PC-3 (cell line): ENCODE measurements around the gene MLPH. TPM values are rescaled to one million over a fixed set of nuclear protein-coding genes. Genes with fewer than 3 reads are reported as not detected.

ENCODE experiments used
- ATAC-seq: fragments of 200-7000 bp; cut with Tn5 transposase; 2 replicates; pipeline ENCODE4 v1.9.1; 2020; ENCODE audit warnings: mild to moderate bottlenecking, moderate library complexity
- BruUV-seq: library from RNA; stranded (reverse); fragments of 400-500 nt; replicated peaks from 2 replicates; lab custom pipeline; 2021; lab: Mats Ljungman, UMichigan
- CTCF ChIA-PET: fragments of 300-600 bp; sonication (Branson Sonifier 250); formaldehyde crosslinking; loops from one replicate; lab custom pipeline; 2022; ENCODE audit warnings: antibody characterized with exemption; lab: Charles Lee
- POLR2A ChIA-PET: fragments of 300-600 bp; sonication (Branson Sonifier 250); formaldehyde crosslinking; loops from one replicate; lab custom pipeline; 2022; ENCODE audit warnings: antibody characterized with exemption; ENCODE audit not compliant: unreplicated experiment; lab: Charles Lee
- DNase-seq: peaks from one replicate; pipeline ENCODE4 v3.0.0-alpha.2; 2015
- H2AFZ ChIP-seq: fragments of 300-600 bp; sonication (generic); 2 replicates; pipeline ENCODE4 v1.6.0; 2016; ENCODE audit warnings: antibody characterized with exemption, low read length
- H3F3A ChIP-seq: fragments of 300-600 bp; sonication (generic); one replicate; pipeline ENCODE4 v1.6.0; 2017; ENCODE audit warnings: antibody characterized with exemption, low read length, control low read depth, mild to moderate bottlenecking; ENCODE audit not compliant: unreplicated experiment
- H3K27ac ChIP-seq: fragments of 300-600 bp; sonication (generic); 2 replicates; pipeline ENCODE4 v1.5.1; 2016; ENCODE audit warnings: mild to moderate bottlenecking, low read length
- H3K27me3 ChIP-seq: fragments of 300-600 bp; sonication (generic); 2 replicates; pipeline ENCODE4 v1.6.1; 2016; ENCODE audit warnings: low read length, mixed read lengths
- H3K36me3 ChIP-seq: fragments of 300-600 bp; sonication (generic); 2 replicates; pipeline ENCODE4 v1.6.1; 2016; ENCODE audit warnings: low read depth, mixed run types, low read length, mixed read lengths
- H3K4me1 ChIP-seq: fragments of 300-600 bp; sonication (generic); 2 replicates; pipeline ENCODE4 v1.5.1; 2016; ENCODE audit warnings: low read length; ENCODE audit not compliant: insufficient read depth
- H3K4me2 ChIP-seq: fragments of 300-600 bp; sonication (generic); 2 replicates; pipeline ENCODE4 v1.6.0; 2016; ENCODE audit warnings: low read length
- H3K4me3 ChIP-seq: fragments of 300-600 bp; sonication (generic); 2 replicates; pipeline ENCODE4 v1.5.1; 2016; ENCODE audit warnings: mild to moderate bottlenecking, low read length, mixed read lengths
- H3K79me2 ChIP-seq: fragments of 300-600 bp; sonication (generic); 2 replicates; pipeline ENCODE4 v1.6.1; 2017; ENCODE audit warnings: low read length, mixed read lengths
- H3K9ac ChIP-seq: fragments of 300-600 bp; sonication (generic); 2 replicates; pipeline ENCODE4 v1.6.0; 2016; ENCODE audit warnings: mild to moderate bottlenecking, low read length
- H3K9me2 ChIP-seq: fragments of 300-600 bp; sonication (generic); replicated peaks from 2 replicates; pipeline ENCODE4 v1.6.1; 2016; ENCODE audit warnings: mixed run types, low read length, mixed read lengths
- H3K9me3 ChIP-seq: fragments of 300-600 bp; sonication (generic); 2 replicates; pipeline ENCODE4 v1.6.1; 2016; ENCODE audit warnings: low read length, mixed read lengths
- H4K20me1 ChIP-seq: fragments of 300-600 bp; sonication (generic); 2 replicates; pipeline ENCODE4 v1.6.1; 2016; ENCODE audit warnings: low read length, mixed read lengths
- CTCF ChIP-seq: fragments of 300-600 bp; sonication (generic); conservative IDR thresholded peaks from 2 replicates; pipeline ENCODE4 v1.5.1; 2017; ENCODE audit warnings: antibody characterized with exemption, low read depth, mild to moderate bottlenecking, low read length
- EZH2 ChIP-seq: fragments of 300-600 bp; sonication (generic); IDR thresholded peaks from one replicate; pipeline ENCODE4 v1.6.1; 2017; ENCODE audit warnings: antibody characterized with exemption, mild to moderate bottlenecking, low read length; ENCODE audit not compliant: unreplicated experiment
- EZH2phosphoT487 ChIP-seq: fragments of 300-600 bp; sonication (generic); IDR thresholded peaks from 2 replicates; pipeline ENCODE4 v1.6.1; 2018; ENCODE audit warnings: mild to moderate bottlenecking, antibody characterized with exemption, low read length, borderline replicate concordance
- intact Hi-C: fragments of 100-400 bp; cut with micrococcal nuclease; formaldehyde crosslinking; loops from 2 replicates; pipeline ENCODE4 v1.9.0; 2023
- total RNA-seq: library from RNA; depleted of rRNA; stranded (reverse); fragments of >200 nt; gene quantifications from 2 replicates; pipeline ENCODE4 v1.2.3, GENCODE V29; 2014

Gene MLPH
- total RNA-seq, 1 experiment from 2014 or later: 201 TPM

- no peak overlapping the region for H3K27ac ChIP-seq
- CTCF ChIA-PET: no interaction called here
- no peaks in the 10 kb centered on the region for H3F3A ChIP-seq
Measured at GRCh38 chr2:237457388-237457941, 29.6 kb upstream of the MLPH start.

GRCh38 chr2:237458519-237458918 lies 28.5 kb upstream of the MLPH start:
- H3K9ac ChIP-seq: no peak overlapping the region
- H3K9me2 ChIP-seq: no peaks in the 10 kb centered on the region
- H3K27me3 ChIP-seq: no peaks in the 10 kb centered on the region
- no peak overlapping the region for H3K27ac ChIP-seq
- peaks cover 32% of the 10 kb centered on the region for H3K4me1 ChIP-seq
- no peaks in the 10 kb centered on the region for H3K79me2 ChIP-seq
- H2AFZ ChIP-seq: no peak overlapping the region
- CTCF ChIA-PET: no interaction called here
- BruUV-seq: no TSS peak
- ATAC-seq: no peak
- no peaks in the 10 kb centered on the region for H4K20me1 ChIP-seq
- no peaks in the 10 kb centered on the region for H3F3A ChIP-seq
- POLR2A ChIA-PET: interaction anchor here (0.7 kb wide), 1 partner anchor 26 kb away, joined by 5 read pairs; no protein-coding TSS in a partner anchor
- intact Hi-C loops: no loop called here
- H3K9me3 ChIP-seq: no peaks in the 10 kb centered on the region
- no peaks in the 10 kb centered on the region for H3K36me3 ChIP-seq
- TF ChIP-seq EZH2phosphoT487: no peak
- no peak for TF ChIP-seq EZH2
- TF ChIP-seq CTCF: no peak
- H3K4me3 ChIP-seq: no peak overlapping the region
- H3K4me2 ChIP-seq: no peak overlapping the region
- no peak for DNase-seq

More at GRCh38 chr2:237457388-237457941, 29.6 kb upstream of the MLPH start:
- no TSS peak for BruUV-seq
- Histone ChIP-seq H3K79me2 (no peaks in the 10 kb centered on the region), H3K4me3 (no peak overlapping the region), H3K36me3 (no peaks in the 10 kb centered on the region), H3K4me1 (peaks cover 32% of the 10 kb centered on the region), H3K9ac (no peak overlapping the region), H2AFZ (no peak overlapping the region), H3K9me3 (no peaks in the 10 kb centered on the region), H4K20me1 (no peaks in the 10 kb centered on the region), H3K4me2 (no peak overlapping the region), H3K27me3 (no peaks in the 10 kb centered on the region), H3K9me2 (no peaks in the 10 kb centered on the region)
- ATAC-seq: no peak
- intact Hi-C loops: no loop called here
- no peak for TF ChIP-seq EZH2phosphoT487
- TF ChIP-seq CTCF: no peak
- TF ChIP-seq EZH2: no peak
- POLR2A ChIA-PET: no interaction called here
- DNase-seq: no peak

DNA sequence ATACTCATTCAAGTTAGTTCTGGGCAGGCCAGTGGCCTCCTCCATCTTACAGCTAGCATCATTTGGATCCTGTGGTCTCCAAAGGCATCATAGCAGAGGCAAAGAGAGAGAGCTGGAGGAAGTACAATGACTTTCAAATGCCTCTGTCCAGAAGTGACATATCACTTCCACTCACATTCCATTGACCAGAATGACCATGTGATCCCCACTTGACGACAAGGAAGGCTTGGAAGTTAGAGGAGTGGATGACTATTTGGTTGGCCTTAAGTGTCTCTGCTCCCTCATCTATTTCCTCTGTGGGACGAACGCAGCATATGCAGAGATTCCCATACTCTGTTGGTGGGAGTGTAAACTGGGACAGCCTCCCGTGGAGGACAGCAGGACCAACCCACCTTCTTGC lies 27.8 kb upstream of the MLPH start:
- H3F3A ChIP-seq: no peaks in the 10 kb centered on the region
- H3K9me2 ChIP-seq: no peaks in the 10 kb centered on the region
- H3K36me3 ChIP-seq: no peaks in the 10 kb centered on the region
- H3K9me3 ChIP-seq: no peaks in the 10 kb centered on the region
- H4K20me1 ChIP-seq: no peaks in the 10 kb centered on the region
- H3K27me3 ChIP-seq: no peaks in the 10 kb centered on the region
- H3K9ac ChIP-seq: peak overlapping the region; percentile 11; the same call in 1 of the 2 replicates
- no TSS peak for BruUV-seq
- DNase-seq (no peak), ATAC-seq (no peak)
- no peak overlapping the region for H3K4me2 ChIP-seq
- H2AFZ ChIP-seq: no peak overlapping the region
- ChIA-PET POLR2A (no interaction called here), CTCF (no interaction called here)
- H3K79me2 ChIP-seq: no peaks in the 10 kb centered on the region
- no peak overlapping the region for H3K4me3 ChIP-seq
- H3K4me1 ChIP-seq: peaks cover 32% of the 10 kb centered on the region
- intact Hi-C loops: no loop called here
- no peak for TF ChIP-seq EZH2
- TF ChIP-seq EZH2phosphoT487: no peak
- TF ChIP-seq CTCF: no peak
- peak overlapping the region; percentile 72 for H3K27ac ChIP-seq
